SIG-M5 (cell line): Measurements from ENCODE around the gene GATAD2A.
"Not testable (repeated sequence)": the region's sequence is repeated elsewhere in the genome, so short reads cannot be mapped to it uniquely, and the experiment has no call there.

Experiments used
- DNase-seq: peaks from one replicate; lab custom pipeline; 2025; lab: John Stamatoyannopoulos, UW

Gene GATAD2A

GRCh38 chr19:19465436-19466070, 60.1 kb downstream of the GATAD2A start:
- DNase-seq = no peak

GRCh38 chr19:19466201-19466600, 60.7 kb downstream of the GATAD2A start:
- no peak for DNase-seq

GRCh38 chr19:19468424-19469050, 63.1 kb downstream of the GATAD2A start:
- no peak for DNase-seq

- no peak for DNase-seq
Measured at GRCh38 chr19:19470579-19470978, 65.1 kb downstream of the GATAD2A start.

GRCh38 chr19:19471682-19472081, 66.2 kb downstream of the GATAD2A start:
- no peak for DNase-seq

DNA sequence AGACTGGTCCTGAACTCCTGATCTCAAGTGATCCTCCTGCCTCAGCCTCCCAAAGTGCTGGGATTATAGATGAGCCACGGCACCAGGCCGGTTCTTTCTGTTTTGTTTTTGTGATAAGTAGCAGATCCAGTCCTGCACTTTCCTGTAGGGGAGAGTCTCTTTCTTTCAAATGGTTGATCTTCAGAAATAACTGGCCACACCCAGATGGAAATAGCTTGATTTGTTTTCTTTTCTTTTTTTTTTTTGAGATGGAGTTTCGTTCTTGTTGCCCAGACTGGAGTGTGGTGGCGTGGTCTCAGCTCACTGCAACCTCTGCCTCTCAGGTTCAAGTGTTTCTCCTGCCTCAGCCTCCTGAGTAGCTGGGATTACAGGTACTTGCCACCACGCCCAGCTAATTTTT, 66.6 kb downstream of the GATAD2A start:
- DNase-seq = not testable (repeated sequence)

- DNase-seq = no peak
Measured at GRCh38 chr19:19475015-19475765, 69.7 kb downstream of the GATAD2A start.

DNA sequence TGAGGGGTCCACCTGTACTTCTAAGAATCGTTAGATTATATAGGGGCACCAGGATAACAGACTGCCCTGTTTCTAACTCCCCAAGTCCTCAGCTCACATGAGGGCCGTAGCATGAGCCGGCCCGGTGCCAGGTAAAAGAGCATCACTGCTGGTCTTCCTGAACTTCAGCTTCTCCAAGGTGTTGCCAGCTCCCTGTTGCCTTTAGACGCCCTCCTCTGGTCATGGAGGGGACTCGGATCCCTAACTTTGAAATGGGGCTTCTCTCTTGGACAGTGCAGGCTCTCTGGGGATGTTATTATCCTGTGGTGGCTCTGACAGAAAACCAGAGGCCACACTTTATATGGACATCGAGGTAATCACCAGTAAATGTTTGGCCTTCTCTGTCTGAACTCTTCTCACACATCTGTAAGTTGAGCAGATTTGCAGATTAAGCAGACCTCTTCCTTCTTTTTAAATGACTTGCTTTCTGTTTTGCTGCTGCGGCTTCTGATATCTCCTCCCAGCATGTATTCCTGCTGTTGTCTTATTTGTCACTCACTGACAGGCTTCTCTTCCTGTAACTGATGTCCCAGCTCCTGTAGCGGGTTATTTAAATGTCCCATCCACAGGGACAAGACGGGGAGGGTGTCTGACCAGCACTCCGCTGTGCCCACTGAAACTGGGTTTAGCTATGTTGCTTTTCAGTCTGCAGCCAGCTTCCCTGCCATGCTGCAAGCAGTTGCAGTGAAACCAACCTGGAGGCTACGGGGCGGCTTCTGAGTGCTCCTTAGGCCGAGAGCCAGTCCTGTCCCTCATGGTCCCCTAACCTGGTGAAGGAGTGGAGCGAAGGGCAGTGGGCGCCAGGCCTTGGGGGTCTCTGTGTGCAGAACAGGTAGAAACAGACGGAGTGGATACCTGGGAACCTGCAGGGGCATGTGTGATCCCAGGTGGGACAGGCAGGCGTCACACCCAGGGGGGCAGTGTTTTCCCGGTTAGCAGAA, 70.7 kb downstream of the GATAD2A start:
- no peak for DNase-seq

- DNase-seq = no peak
Measured at GRCh38 chr19:19477705-19478383, 72.4 kb downstream of the GATAD2A start.

DNA sequence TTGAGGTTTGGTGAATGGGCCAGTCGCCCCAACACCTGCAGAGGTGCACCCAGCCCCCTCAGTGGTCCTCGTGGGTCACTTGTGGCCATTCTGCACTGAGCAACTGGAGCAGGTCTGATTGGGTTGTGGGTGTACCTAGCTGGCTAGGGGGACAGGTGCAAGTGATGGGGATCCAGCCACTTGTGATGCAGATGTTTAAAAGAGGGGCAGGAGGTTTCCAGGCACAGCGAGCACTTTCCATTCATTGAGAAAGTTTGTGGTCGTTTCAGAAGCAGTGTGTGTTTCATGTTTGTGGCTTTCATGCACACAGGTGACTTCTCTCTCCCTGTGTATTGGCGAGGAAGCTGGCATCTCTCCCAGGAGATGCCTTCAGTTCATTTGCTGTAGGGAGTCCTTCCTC, 75.2 kb downstream of the GATAD2A start:
- no peak for DNase-seq

DNA sequence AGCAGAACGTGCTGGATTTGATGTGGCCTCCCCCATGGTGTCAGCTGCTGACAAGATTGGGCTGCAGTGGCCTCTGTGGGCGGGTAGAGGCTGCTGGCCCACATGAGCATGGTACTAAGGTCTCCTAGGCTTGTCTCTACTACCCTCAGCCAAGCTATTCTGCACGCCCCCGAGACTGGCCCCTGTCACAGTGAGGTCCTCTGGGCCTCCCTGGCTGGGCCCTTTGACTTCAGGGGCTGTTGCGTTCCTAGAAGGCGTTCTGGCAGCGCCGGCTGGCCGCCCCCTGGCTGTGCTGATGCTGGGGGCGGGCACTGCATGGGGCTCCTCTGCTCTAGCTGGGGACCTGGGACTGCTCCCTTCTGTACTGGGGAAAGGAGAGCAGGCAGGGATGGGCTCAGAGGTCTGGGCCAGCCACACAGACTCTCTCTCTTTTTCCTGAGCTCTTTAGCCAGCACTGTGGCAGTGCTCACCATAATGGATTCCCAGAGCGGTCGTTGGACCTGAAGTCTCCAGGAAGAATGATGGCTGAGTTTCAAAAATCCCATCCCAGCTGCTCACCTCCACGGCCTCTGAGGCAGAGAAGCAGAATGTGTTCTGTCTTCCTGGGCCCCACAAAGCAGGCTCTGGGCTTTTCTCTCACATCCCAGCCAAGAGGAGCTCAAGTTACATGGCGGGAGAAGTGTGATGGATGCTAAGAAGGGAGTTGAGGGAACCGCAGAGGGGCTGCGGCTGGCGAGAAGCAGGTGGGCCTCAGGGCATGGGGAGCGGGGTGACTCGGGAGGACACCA, 77.5 kb downstream of the GATAD2A start:
- DNase-seq = no peak

GRCh38 chr19:19485161-19485997, 79.9 kb downstream of the GATAD2A start:
- no peak for DNase-seq

DNA sequence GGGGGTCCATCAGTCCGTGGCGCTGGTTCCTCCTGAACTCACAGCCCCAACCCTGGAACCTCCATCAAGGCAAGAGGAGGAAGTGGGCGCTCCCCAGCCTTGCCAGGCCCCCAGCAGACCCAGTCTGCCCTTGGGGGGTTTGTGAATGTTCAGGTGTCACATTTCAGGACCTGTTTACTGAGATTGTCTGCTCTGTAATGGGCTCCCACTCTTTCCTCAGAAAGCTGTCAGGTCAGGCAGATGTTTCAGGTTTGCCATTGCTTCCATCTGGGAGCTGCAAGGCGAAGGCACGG, 80.5 kb downstream of the GATAD2A start:
- DNase-seq = no peak

DNA sequence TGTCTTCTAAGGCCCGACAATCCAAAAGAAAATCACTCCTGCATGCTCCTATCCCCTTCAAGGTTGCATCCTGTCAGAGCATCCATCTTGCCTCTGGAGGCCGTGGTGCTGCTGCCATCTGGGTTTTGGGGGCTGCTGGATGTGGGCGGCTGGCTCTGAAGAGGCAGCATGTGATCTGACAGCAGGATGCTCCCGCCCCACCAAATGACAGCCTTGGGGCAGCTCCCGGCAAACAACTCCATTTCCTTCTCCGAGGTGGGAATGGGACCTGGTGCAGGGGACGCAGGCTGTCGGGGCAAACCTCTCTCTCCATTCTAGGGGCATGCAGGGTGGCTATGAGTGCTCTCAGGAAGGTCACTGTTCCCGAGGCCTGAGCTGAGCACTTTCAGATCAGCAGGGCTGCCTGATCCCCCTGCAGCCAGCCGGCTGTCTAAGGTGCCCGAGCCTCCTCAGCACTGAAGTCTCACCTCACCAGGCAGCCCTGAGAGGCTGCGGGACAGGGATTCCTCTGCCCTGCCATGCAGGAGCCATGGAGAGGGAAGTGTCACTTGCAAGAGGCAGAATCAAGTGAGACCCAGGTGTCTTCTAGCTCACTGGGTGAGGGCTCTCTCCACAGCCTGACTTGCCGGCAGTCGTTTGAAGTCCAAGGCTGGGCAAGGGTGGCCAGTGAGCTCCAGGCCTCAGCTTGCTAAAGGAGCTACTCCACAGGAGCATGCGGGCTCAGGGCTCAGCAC, 81.0 kb downstream of the GATAD2A start:
- DNase-seq = no peak

GRCh38 chr19:19487077-19487949, 81.8 kb downstream of the GATAD2A start:
- no peak for DNase-seq

DNA sequence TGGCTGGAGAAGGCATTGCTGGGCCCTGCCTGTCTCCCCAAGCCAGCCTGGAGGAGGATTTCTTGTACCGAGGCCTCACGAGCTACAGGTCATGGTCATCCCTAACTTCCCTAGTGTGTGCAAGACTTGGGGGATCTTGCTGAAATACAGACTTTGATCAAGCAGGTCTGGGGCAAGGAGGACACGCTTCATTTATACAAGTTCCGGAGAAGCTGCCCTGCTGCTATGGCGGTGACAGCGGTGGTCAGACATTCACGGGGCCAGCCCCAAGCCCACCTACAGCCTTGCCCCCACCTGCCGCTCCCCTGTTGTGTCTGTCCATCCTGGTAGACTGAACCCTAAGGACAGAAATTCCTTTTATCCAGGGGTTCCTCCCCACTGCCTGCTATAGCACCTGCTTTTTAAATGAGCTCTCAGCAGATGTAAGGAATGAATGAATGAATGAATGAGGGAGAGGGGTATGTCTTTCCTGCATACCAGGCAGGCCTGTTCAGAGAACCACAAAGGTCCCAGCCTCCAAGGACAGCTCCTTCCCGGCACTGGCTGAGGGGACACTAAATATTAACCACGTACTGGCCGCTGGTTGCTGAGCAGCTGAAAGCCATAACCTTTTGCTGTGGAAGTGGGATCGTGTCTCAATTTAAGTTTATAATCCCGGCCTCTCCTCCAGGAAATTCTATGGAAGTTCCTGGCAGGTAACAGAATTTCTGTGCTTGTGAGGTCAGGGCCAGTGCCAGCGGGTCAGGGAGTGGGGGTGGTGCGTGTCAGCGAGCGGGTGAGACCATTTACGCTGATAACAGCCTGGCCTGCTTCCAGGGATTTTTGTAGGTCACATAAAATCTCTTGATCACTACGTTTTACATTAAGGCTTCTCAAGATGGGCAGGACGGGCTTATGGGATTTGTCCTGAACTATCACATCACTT, 82.7 kb downstream of the GATAD2A start:
- DNase-seq = no peak
